HepG2 (cell line): ENCODE measurements around the gene EIF1AD. TPM values are rescaled to one million over a fixed set of nuclear protein-coding genes. Genes with fewer than 3 reads are reported as not detected.
A peak's percentile ranks its signal among the peaks of the same experiment; 100 is the strongest.

Experiments
- ASH2L ChIP-seq: fragments of 300-600, 200-600 bp; sonication (generic); IDR thresholded peaks from 2 replicates; pipeline ENCODE4 v1.7.0; 2017; ENCODE audit warnings: low read depth, mild to moderate bottlenecking, moderate library complexity, mixed read lengths, low read length; ENCODE audit not compliant: insufficient read length
- DMTF1 ChIP-seq: sonication (generic); formaldehyde crosslinking; IDR thresholded peaks from 2 replicates; pipeline ENCODE4 v1.4.0; 2020; ENCODE audit warnings: mild to moderate bottlenecking, missing genetic modification reagents
- GABPB1 ChIP-seq: IDR thresholded peaks from 2 replicates; pipeline ENCODE4 v1.6.1; 2016; ENCODE audit warnings: mild to moderate bottlenecking, missing genetic modification reagents, moderate library complexity, missing compliant biosample characterization
- HNF4A ChIP-seq: sonication (generic); formaldehyde crosslinking; IDR thresholded peaks from 2 replicates; pipeline ENCODE4 v1.4.0; 2020; ENCODE audit warnings: missing genetic modification reagents
- KDM5B ChIP-seq: sonication (generic); formaldehyde crosslinking; IDR thresholded peaks from 2 replicates; pipeline ENCODE4 v1.4.0; 2020; ENCODE audit warnings: missing genetic modification reagents, mild to moderate bottlenecking, borderline replicate concordance
- MEIS2 ChIP-seq: sonication (generic); formaldehyde crosslinking; IDR thresholded peaks from 2 replicates; pipeline ENCODE4 v1.9.0; 2021; ENCODE audit warnings: mild to moderate bottlenecking, missing genetic modification reagents
- MNT ChIP-seq: fragments of 450-650 bp; IDR thresholded peaks from 2 replicates; pipeline ENCODE4 v1.6.1; 2016
- POGZ ChIP-seq: sonication (generic); formaldehyde crosslinking; IDR thresholded peaks from 2 replicates; pipeline ENCODE4 v1.4.0; 2020; ENCODE audit warnings: mild to moderate bottlenecking, missing genetic modification reagents
- RAD21 ChIP-seq: fragments of 450-650 bp; formaldehyde crosslinking; IDR thresholded peaks from 2 replicates; pipeline ENCODE4 v1.5.0; 2020; ENCODE audit warnings: mild to moderate bottlenecking
- SALL1 ChIP-seq: sonication (generic); formaldehyde crosslinking; IDR thresholded peaks from 2 replicates; pipeline ENCODE4 v1.8.0; 2022; ENCODE audit warnings: mild to moderate bottlenecking, missing genetic modification reagents
- SIN3B ChIP-seq: fragments of 150-350 bp; IDR thresholded peaks from 2 replicates; pipeline ENCODE4 v1.6.1; 2014; ENCODE audit warnings: low read length
- TSC22D2 ChIP-seq: sonication (generic); formaldehyde crosslinking; IDR thresholded peaks from 2 replicates; pipeline ENCODE4 v1.5.1; 2020; ENCODE audit warnings: missing genetic modification reagents, mild to moderate bottlenecking, borderline replicate concordance
- ZBTB20 ChIP-seq: sonication (generic); formaldehyde crosslinking; IDR thresholded peaks from 2 replicates; pipeline ENCODE4 v1.8.1; 2023; ENCODE audit warnings: missing genetic modification reagents, low read depth, mild to moderate bottlenecking, borderline replicate concordance
- ZBTB38 ChIP-seq: sonication (generic); formaldehyde crosslinking; IDR thresholded peaks from 2 replicates; pipeline ENCODE4 v1.5.1; 2020; ENCODE audit warnings: mild to moderate bottlenecking, missing genetic modification reagents
- ZFP41 ChIP-seq: sonication (generic); formaldehyde crosslinking; IDR thresholded peaks from 2 replicates; pipeline ENCODE4 v1.4.0; 2020; ENCODE audit warnings: mild to moderate bottlenecking, missing genetic modification reagents, borderline replicate concordance
- ZNF18 ChIP-seq: sonication (generic); formaldehyde crosslinking; IDR thresholded peaks from 2 replicates; pipeline ENCODE4 v1.8.0; 2022; ENCODE audit warnings: mild to moderate bottlenecking, missing genetic modification reagents; ENCODE audit not compliant: insufficient replicate concordance
- ZNF44 ChIP-seq: sonication (generic); formaldehyde crosslinking; IDR thresholded peaks from 2 replicates; pipeline ENCODE4 v1.5.1; 2020; ENCODE audit warnings: mild to moderate bottlenecking, missing genetic modification reagents
- ZNF552 ChIP-seq: sonication (generic); formaldehyde crosslinking; IDR thresholded peaks from 2 replicates; pipeline ENCODE4 v1.9.0; 2022; ENCODE audit warnings: missing genetic modification reagents, mild to moderate bottlenecking, borderline replicate concordance
- ZNF878 ChIP-seq: sonication (generic); formaldehyde crosslinking; IDR thresholded peaks from 2 replicates; pipeline ENCODE4 v1.8.1; 2023; ENCODE audit warnings: mild to moderate bottlenecking, missing genetic modification reagents, moderate library complexity
- ZNF883 ChIP-seq: sonication (generic); formaldehyde crosslinking; IDR thresholded peaks from 2 replicates; pipeline ENCODE4 v1.5.1; 2020; ENCODE audit warnings: mild to moderate bottlenecking, missing genetic modification reagents; ENCODE audit errors: not compliant biosample characterization
- polyA plus RNA-seq, 8 experiments: library from polyadenylated mRNA; depleted of rRNA in 3 of 8; stranded (reverse) in 7 of 8; unstranded in 1 of 8; fragments of >200 nt; fragmentation: Illumina TruSeq in 4 of 8; extraction: Trizol in 4 of 8; gene quantifications; 2 replicates each; pipeline versions ENCODE4 v1.2.1 to v1.2.3, GENCODE V29; 2011 to 2016; ENCODE audit warnings: low read depth in 4 of 8, missing spikeins in 1 of 8, mixed read lengths in 1 of 8; ENCODE audit not compliant: insufficient read depth in 1 of 8
- total RNA-seq, 5 experiments: library from RNA; depleted of rRNA; stranded (reverse); fragments of >200 nt; fragmentation: Illumina TruSeq; extraction: Trizol; gene quantifications; 2 replicates each; pipeline ENCODE4 v1.2.3, GENCODE V29; 2016; ENCODE audit warnings: low read depth in 1 of 5
- TF ChIP-seq, protein P1 (sequence below): IDR thresholded peaks from 2 replicates; pipeline ENCODE4 v1.6.1; 2012; ENCODE audit warnings: inconsistent platforms
- TF ChIP-seq, protein P2 (sequence below): sonication (generic); formaldehyde crosslinking; IDR thresholded peaks from 2 replicates; pipeline ENCODE4 v1.8.0; 2023; ENCODE audit warnings: mild to moderate bottlenecking, missing genetic modification reagents

Gene EIF1AD
- total and polyA plus RNA-seq, 2 of the 13 experiments (the other 11 are each of a cell fraction or from before 2014, with no cell fraction given) = 18.2 to 30.8 TPM

GRCh38 chr11:66001942-66002647 lies at the start of gene EIF1AD, which contains the start of gene BANF1 (continued):
- TF ChIP-seq ZBTB38 (CRISPR knock-in tag) = peak; percentile 75
- TF ChIP-seq DMTF1 (CRISPR knock-in tag) = 0 out of 2 replicates have a peak, but pooled peaks have one; percentile 44
- TF ChIP-seq SIN3B = peak; percentile 95
- TF ChIP-seq GABPB1 (CRISPR knock-in tag) = peak; percentile 97
- TF ChIP-seq ZNF883 (CRISPR knock-in tag) = peak; percentile 48
- TF ChIP-seq, protein P1, sequence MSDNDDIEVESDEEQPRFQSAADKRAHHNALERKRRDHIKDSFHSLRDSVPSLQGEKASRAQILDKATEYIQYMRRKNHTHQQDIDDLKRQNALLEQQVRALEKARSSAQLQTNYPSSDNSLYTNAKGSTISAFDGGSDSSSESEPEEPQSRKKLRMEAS = peak; percentile 90
- peak; percentile 99 for TF ChIP-seq ASH2L
- TF ChIP-seq TSC22D2 = 0 out of 2 replicates have a peak, but pooled peaks have one; percentile 63
- peak; percentile 89; the same call in 1 of the 2 replicates for TF ChIP-seq ZNF878 (CRISPR knock-in tag)
- TF ChIP-seq, protein P2, sequence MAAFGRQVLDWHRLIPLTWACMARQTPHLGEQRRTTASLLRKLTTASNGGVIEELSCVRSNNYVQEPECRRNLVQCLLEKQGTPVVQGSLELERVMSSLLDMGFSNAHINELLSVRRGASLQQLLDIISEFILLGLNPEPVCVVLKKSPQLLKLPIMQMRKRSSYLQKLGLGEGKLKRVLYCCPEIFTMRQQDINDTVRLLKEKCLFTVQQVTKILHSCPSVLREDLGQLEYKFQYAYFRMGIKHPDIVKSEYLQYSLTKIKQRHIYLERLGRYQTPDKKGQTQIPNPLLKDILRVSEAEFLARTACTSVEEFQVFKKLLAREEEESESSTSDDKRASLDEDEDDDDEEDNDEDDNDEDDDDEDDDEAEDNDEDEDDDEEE (CRISPR knock-in tag) = peak; percentile 46; the same call in 1 of the 2 replicates
- no peak; the same call in 1 of the 2 replicates for TF ChIP-seq MNT
- peak; percentile 89 for TF ChIP-seq SALL1 (CRISPR knock-in tag)
- TF ChIP-seq RAD21 (CRISPR knock-in tag) = peak; percentile 43; the same call in 1 of the 2 replicates
- TF ChIP-seq HNF4A (CRISPR knock-in tag) = peak; percentile 35; the same call in 1 of the 2 replicates
- peak; percentile 71; the same call in 1 of the 2 replicates for TF ChIP-seq ZNF552 (CRISPR knock-in tag)
- peak; percentile 64; the same call in 1 of the 2 replicates for TF ChIP-seq ZBTB20 (CRISPR knock-in tag)
- TF ChIP-seq ZNF18 = peak; percentile 68
- TF ChIP-seq KDM5B (CRISPR knock-in tag) = peak; percentile 65; the same call in 1 of the 2 replicates
- peak; percentile 81 for TF ChIP-seq POGZ (CRISPR knock-in tag)
- peak; percentile 32; the same call in 1 of the 2 replicates for TF ChIP-seq MEIS2
- no peak; the same call in none of the 2 replicates for TF ChIP-seq ZFP41
- peak; percentile 94 for TF ChIP-seq ZNF44 (CRISPR knock-in tag)
